Jurkat, Clone E6-1 (cell line): ENCODE data around the gene RBKS.
"Not testable (repeated sequence)": the region's sequence is repeated elsewhere in the genome, so short reads cannot be mapped to it uniquely, and the experiment has no call there.

Experiments
- DNase-seq: peaks from one replicate; pipeline ENCODE4 v3.0.0-alpha.2; 2011; ENCODE audit warnings: low read depth, low spot score
- H3K4me3 ChIP-seq: 2 replicates; pipeline ENCODE4 v1.5.1; 2011; ENCODE audit warnings: mild to moderate bottlenecking, low read length, control low read depth, moderate library complexity

Gene RBKS

GRCh38 chr2:27881815-27882583 lies 8.2 kb downstream of the RBKS start:
- DNase-seq, H3K4me3 ChIP-seq: not testable (repeated sequence)

- no peak for DNase-seq
- no peak overlapping the region for H3K4me3 ChIP-seq
Observed at GRCh38 chr2:27878825-27879224, 11.4 kb downstream of the RBKS start.

- H3K4me3 ChIP-seq: no peak overlapping the region
- DNase-seq: no peak
Observed at GRCh38 chr2:27875089-27875881, 14.9 kb downstream of the RBKS start.

GRCh38 chr2:27873091-27873490 lies 17.1 kb downstream of the RBKS start:
- H3K4me3 ChIP-seq: no peak overlapping the region
- no peak for DNase-seq

- no peak for DNase-seq
- H3K4me3 ChIP-seq: no peak overlapping the region
Observed at GRCh38 chr2:27871802-27872201, 18.4 kb downstream of the RBKS start.

GRCh38 chr2:27870724-27871123 lies 19.5 kb downstream of the RBKS start:
- DNase-seq: no peak
- no peak overlapping the region for H3K4me3 ChIP-seq

GRCh38 chr2:27869763-27870162 lies 20.4 kb downstream of the RBKS start:
- DNase-seq: no peak
- no peak overlapping the region for H3K4me3 ChIP-seq

GRCh38 chr2:27866237-27866636 lies 23.9 kb downstream of the RBKS start:
- no peak overlapping the region for H3K4me3 ChIP-seq
- no peak for DNase-seq

GRCh38 chr2:27863955-27864354 lies 26.2 kb downstream of the RBKS start:
- DNase-seq, H3K4me3 ChIP-seq: not testable (repeated sequence)

GRCh38 chr2:27863146-27863545 lies 27.0 kb downstream of the RBKS start:
- no peak for DNase-seq
- H3K4me3 ChIP-seq: no peak overlapping the region

GRCh38 chr2:27860111-27860510 lies 30.1 kb downstream of the RBKS start:
- no peak overlapping the region for H3K4me3 ChIP-seq
- DNase-seq: no peak

- no peak for DNase-seq
- H3K4me3 ChIP-seq: no peak overlapping the region
Observed at GRCh38 chr2:27857417-27858172, 32.6 kb downstream of the RBKS start.

- H3K4me3 ChIP-seq: no peak overlapping the region
- DNase-seq: no peak
Observed at GRCh38 chr2:27856956-27857355, 33.2 kb downstream of the RBKS start.

- H3K4me3 ChIP-seq: no peak overlapping the region
- no peak for DNase-seq
Observed at GRCh38 chr2:27856386-27856785, 33.8 kb downstream of the RBKS start.

- DNase-seq: no peak
- H3K4me3 ChIP-seq: no peak overlapping the region
Observed at GRCh38 chr2:27855476-27855875, 34.7 kb downstream of the RBKS start.

- H3K4me3 ChIP-seq: no peak overlapping the region
- no peak for DNase-seq
Observed at GRCh38 chr2:27854229-27854862, 35.8 kb downstream of the RBKS start.

GRCh38 chr2:27852691-27853090 lies 37.5 kb downstream of the RBKS start:
- no peak for DNase-seq
- H3K4me3 ChIP-seq: no peak overlapping the region

- DNase-seq: no peak
- H3K4me3 ChIP-seq: no peak overlapping the region
Observed at GRCh38 chr2:27849558-27850205, 40.5 kb downstream of the RBKS start.

GRCh38 chr2:27847333-27847732 lies 42.9 kb downstream of the RBKS start:
- no peak for DNase-seq
- H3K4me3 ChIP-seq: no peak overlapping the region
